SU-DHL-6 (cell line): ENCODE data around the gene ICE1.

Source experiments
- EZH2phosphoT487 ChIP-seq: fragments of 200-600 bp; sonication (generic), shearing (Covaris generic); conservative IDR thresholded peaks from 2 replicates; pipeline ENCODE4 v1.6.1; 2018; ENCODE audit warnings: mild to moderate bottlenecking, antibody characterized with exemption, low read length, moderate library complexity, mixed read lengths
- TF ChIP-seq, protein P1 (sequence below): fragments of 200-600 bp; sonication (generic); IDR thresholded peaks from one replicate; pipeline ENCODE4 v1.5.1; 2017; ENCODE audit warnings: antibody characterized with exemption, mild to moderate bottlenecking, low read length, moderate library complexity; ENCODE audit not compliant: insufficient read depth, poor library complexity, severe bottlenecking

DNA sequence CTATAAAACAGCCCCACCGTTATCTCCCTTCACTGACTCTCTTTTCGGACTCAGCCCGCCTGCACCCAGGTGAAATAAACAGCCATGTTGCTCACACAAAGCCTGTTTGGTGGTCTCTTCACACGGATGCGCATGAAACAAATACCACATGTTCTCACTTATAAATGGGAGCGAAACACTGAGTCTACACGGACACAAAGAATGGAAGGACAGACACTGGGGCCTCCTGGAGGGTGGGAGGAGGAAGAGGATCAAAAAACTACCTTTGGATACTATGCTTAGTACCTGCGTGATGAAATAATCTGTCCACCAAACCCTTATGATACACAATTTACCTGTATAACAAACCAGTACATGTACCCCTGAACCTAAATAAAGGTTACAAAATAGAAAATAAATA is 98.6 kb downstream of the ICE1 start:
- TF ChIP-seq, protein P1, sequence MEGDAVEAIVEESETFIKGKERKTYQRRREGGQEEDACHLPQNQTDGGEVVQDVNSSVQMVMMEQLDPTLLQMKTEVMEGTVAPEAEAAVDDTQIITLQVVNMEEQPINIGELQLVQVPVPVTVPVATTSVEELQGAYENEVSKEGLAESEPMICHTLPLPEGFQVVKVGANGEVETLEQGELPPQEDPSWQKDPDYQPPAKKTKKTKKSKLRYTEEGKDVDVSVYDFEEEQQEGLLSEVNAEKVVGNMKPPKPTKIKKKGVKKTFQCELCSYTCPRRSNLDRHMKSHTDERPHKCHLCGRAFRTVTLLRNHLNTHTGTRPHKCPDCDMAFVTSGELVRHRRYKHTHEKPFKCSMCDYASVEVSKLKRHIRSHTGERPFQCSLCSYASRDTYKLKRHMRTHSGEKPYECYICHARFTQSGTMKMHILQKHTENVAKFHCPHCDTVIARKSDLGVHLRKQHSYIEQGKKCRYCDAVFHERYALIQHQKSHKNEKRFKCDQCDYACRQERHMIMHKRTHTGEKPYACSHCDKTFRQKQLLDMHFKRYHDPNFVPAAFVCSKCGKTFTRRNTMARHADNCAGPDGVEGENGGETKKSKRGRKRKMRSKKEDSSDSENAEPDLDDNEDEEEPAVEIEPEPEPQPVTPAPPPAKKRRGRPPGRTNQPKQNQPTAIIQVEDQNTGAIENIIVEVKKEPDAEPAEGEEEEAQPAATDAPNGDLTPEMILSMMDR: no peak
- no peak for TF ChIP-seq EZH2phosphoT487
